ENCODE data around the gene MYOF. TPM values are rescaled to one million over a fixed set of nuclear protein-coding genes. Genes with fewer than 3 reads are reported as not detected.

Gene MYOF
- total and polyA plus RNA-seq, 10 of the 15 experiments (the other 5 are each of a cell fraction or from before 2014, with no cell fraction given) = 0.02 to 0.59 (median 0.17) TPM

DNA sequence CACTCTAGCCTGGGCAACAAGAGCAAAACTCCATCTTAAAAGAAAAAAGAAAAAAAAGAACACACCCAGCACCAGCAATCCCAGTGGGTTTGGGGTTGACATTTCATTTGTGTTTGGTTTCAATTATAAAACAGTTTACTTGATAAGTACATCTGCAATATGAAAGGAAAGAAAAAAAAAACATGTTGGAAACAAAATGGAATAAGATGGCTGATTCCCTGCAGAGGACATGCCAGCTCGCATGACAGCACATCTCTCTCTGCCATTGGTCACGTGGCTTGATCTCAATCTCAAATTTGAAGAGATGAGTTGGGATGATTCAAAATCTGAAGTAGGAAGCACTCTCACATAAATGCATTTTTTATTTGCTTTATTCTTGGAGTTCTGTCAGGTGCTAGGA is 28.0 kb downstream of the MYOF start (continued):
- TF ChIP-seq, protein P1, sequence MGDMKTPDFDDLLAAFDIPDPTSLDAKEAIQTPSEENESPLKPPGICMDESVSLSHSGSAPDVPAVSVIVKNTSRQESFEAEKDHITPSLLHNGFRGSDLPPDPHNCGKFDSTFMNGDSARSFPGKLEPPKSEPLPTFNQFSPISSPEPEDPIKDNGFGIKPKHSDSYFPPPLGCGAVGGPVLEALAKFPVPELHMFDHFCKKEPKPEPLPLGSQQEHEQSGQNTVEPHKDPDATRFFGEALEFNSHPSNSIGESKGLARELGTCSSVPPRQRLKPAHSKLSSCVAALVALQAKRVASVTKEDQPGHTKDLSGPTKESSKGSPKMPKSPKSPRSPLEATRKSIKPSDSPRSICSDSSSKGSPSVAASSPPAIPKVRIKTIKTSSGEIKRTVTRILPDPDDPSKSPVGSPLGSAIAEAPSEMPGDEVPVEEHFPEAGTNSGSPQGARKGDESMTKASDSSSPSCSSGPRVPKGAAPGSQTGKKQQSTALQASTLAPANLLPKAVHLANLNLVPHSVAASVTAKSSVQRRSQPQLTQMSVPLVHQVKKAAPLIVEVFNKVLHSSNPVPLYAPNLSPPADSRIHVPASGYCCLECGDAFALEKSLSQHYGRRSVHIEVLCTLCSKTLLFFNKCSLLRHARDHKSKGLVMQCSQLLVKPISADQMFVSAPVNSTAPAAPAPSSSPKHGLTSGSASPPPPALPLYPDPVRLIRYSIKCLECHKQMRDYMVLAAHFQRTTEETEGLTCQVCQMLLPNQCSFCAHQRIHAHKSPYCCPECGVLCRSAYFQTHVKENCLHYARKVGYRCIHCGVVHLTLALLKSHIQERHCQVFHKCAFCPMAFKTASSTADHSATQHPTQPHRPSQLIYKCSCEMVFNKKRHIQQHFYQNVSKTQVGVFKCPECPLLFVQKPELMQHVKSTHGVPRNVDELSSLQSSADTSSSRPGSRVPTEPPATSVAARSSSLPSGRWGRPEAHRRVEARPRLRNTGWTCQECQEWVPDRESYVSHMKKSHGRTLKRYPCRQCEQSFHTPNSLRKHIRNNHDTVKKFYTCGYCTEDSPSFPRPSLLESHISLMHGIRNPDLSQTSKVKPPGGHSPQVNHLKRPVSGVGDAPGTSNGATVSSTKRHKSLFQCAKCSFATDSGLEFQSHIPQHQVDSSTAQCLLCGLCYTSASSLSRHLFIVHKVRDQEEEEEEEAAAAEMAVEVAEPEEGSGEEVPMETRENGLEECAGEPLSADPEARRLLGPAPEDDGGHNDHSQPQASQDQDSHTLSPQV (IDR thresholded peaks at IDR 0.05) = no peak
- no peak for TF ChIP-seq BRCA1 (IDR thresholded peaks at IDR 0.05; ENCODE audit: low read depth, low read length)
- TF ChIP-seq GABPA (IDR thresholded peaks at IDR 0.05; ENCODE audit: low read depth) = no peak
- TF ChIP-seq ZSCAN29 (IDR thresholded peaks at IDR 0.05) = no peak
- TF ChIP-seq, protein P2, sequence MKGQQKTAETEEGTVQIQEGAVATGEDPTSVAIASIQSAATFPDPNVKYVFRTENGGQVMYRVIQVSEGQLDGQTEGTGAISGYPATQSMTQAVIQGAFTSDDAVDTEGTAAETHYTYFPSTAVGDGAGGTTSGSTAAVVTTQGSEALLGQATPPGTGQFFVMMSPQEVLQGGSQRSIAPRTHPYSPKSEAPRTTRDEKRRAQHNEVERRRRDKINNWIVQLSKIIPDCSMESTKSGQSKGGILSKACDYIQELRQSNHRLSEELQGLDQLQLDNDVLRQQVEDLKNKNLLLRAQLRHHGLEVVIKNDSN (IDR thresholded peaks at IDR 0.05; ENCODE audit: borderline replicate concordance, extremely low read length, insufficient read depth, low read depth, low read length) = no peak
- TF ChIP-seq MYB (IDR thresholded peaks at IDR 0.05; ENCODE audit: borderline replicate concordance, low read depth, low read length) = no peak
- no peak for TF ChIP-seq JUNB (IDR thresholded peaks at IDR 0.05)

DNA sequence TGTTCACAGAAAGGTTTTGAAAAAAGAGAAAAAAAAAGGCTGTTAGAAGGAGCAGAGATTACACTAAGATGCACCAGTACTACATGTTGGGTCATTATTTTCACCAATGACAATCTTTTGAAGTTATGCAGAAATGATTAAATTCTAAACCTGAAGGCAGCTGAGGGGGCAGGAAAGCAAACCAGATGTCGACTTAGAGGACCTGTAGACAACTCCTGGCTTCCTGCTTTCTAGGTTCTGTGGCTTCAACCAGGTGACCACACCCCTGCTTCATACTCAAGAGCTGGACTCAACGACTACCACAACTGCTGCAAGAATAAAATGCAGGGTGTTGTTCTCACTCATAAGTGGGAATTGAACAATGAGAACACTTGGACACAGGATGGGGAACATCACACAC is 30.0 kb downstream of the MYOF start:
- peak; percentile 53 for ATAC-seq
- BruUV-seq (replicated peaks) = no TSS peak
- Histone ChIP-seq H3K9ac (ENCODE audit: control insufficient read depth, insufficient read depth, low read length) (no peak overlapping the region), H3K9me3 (replicated peaks; ENCODE audit: control insufficient read depth, insufficient read depth, low read length) (no peaks in the 10 kb centered on the region), H3K4me1 (ENCODE audit: control insufficient read depth, insufficient read depth, low read length) (no peaks in the 10 kb centered on the region), H3K4me2 (ENCODE audit: control insufficient read depth, insufficient read depth) (no peak overlapping the region), H3K27me3 (replicated peaks in 1 of 2; ENCODE audit: control insufficient read depth in 2 of 2, insufficient read depth in 2 of 2, low read length in 1 of 2) (no peaks in the 10 kb centered on the region), H2AFZ (ENCODE audit: control insufficient read depth, low read depth, low read length) (no peak overlapping the region), H3K79me2 (ENCODE audit: control insufficient read depth, insufficient read depth, low read length) (no peaks in the 10 kb centered on the region), H4K20me1 (ENCODE audit: control insufficient read depth, insufficient read depth) (no peaks in the 10 kb centered on the region), H3K36me3 (ENCODE audit: control insufficient read depth in 2 of 2, insufficient read depth in 2 of 2, low read length in 1 of 2) (no peaks in the 10 kb centered on the region), H3K4me3 (no peak overlapping the region), H3K27ac (ENCODE audit: control insufficient read depth, insufficient read depth) (no peak overlapping the region)
- 0% methylated on average over 2 of the region's 2 CpGs for whole genome bisulfite sequencing (ENCODE audit: insufficient coverage, insufficient replicate concordance, low lambda C conversion rate, missing lambda C conversion rate)
- in situ Hi-C loops (cut with MboI) = no loop called here
- ChIA-PET CTCF (no interaction called here), SMC1A (ENCODE audit: uncharacterized antibody, unreplicated experiment) (no interaction called here), RAD21 (ENCODE audit: unreplicated experiment) (no interaction called here), POLR2A (no interaction called here)
- intact Hi-C loops (cut with micrococcal nuclease; ENCODE audit: unreplicated experiment) = no loop called here
- no peak for DNase-seq (ENCODE audit: low read depth, low spot score)
- peak; percentile 13 for FAIRE-seq
- no peak for TF ChIP-seq HDGF (IDR thresholded peaks at IDR 0.05)
- TF ChIP-seq TARDBP (IDR thresholded peaks at IDR 0.05; ENCODE audit: borderline replicate concordance) = no peak
- peak; percentile 52 for TF ChIP-seq RUNX3 (IDR thresholded peaks at IDR 0.05; ENCODE audit: low read length)
- TF ChIP-seq TCF7 (IDR thresholded peaks at IDR 0.05; ENCODE audit: borderline replicate concordance) = peak; percentile 59; the same call in 1 of the 2 replicates
- peak; percentile 18; the same call in 1 of the 2 replicates for TF ChIP-seq JUNB (IDR thresholded peaks at IDR 0.05)
- TF ChIP-seq SP1 (IDR thresholded peaks at IDR 0.05; ENCODE audit: low read depth, low read length) = no peak
- TF ChIP-seq NFYB (IDR thresholded peaks at IDR 0.05; ENCODE audit: insufficient read depth, low read depth, low read length) = no peak
- TF ChIP-seq ZBED1 (IDR thresholded peaks at IDR 0.05; ENCODE audit: borderline replicate concordance) = no peak
- no peak for TF ChIP-seq SUZ12 (IDR thresholded peaks at IDR 0.05; ENCODE audit: unreplicated experiment)
- TF ChIP-seq ZNF217 (IDR thresholded peaks at IDR 0.05) = no peak
- TF ChIP-seq KDM1A (IDR thresholded peaks at IDR 0.05; ENCODE audit: borderline replicate concordance) = no peak
- no peak for TF ChIP-seq STAT3 (IDR thresholded peaks at IDR 0.05; ENCODE audit: low read depth, low read length)
- TF ChIP-seq RB1 (IDR thresholded peaks at IDR 0.05; ENCODE audit: borderline replicate concordance) = no peak
- peak in 1 of 2 experiments; percentile 25; a peak in 1 of 3 replicates for TF ChIP-seq EGR1 (IDR thresholded peaks at IDR 0.05; ENCODE audit: borderline replicate concordance in 1 of 2, low read depth in 2 of 2, low read length in 2 of 2)

All from GM12878 (cell line).